Epithelial cell of esophagus (primary cell): ENCODE data around the gene NXPH1.

Experiments used
- DNase-seq: peaks from one replicate; pipeline ENCODE4 v3.0.0; 2010; ENCODE audit warnings: low read depth
- H3K4me3 ChIP-seq: 2 replicates; pipeline ENCODE4 v1.5.1; 2011; ENCODE audit warnings: mild to moderate bottlenecking, low read length, control low read depth
- CTCF ChIP-seq: IDR thresholded peaks from 2 replicates; pipeline ENCODE4 v1.5.1; 2011; ENCODE audit warnings: low read depth, mild to moderate bottlenecking, low read length, control low read depth, inconsistent platforms; ENCODE audit not compliant: insufficient read depth; ENCODE audit errors: missing control alignments

NXPH1 gene

GRCh38 chr7:8612584-8612983 is 179.2 kb downstream of the NXPH1 start:
- no peak for TF ChIP-seq CTCF
- no peak overlapping the region for H3K4me3 ChIP-seq
- no peak for DNase-seq

- DNase-seq: no peak
- TF ChIP-seq CTCF: no peak
- H3K4me3 ChIP-seq: no peak overlapping the region
Observed at GRCh38 chr7:8613191-8613590, 179.8 kb downstream of the NXPH1 start.

GRCh38 chr7:8615019-8615418 is 181.6 kb downstream of the NXPH1 start:
- no peak for TF ChIP-seq CTCF
- no peak for DNase-seq
- H3K4me3 ChIP-seq: no peak overlapping the region

- H3K4me3 ChIP-seq: no peak overlapping the region
- DNase-seq: no peak
- no peak for TF ChIP-seq CTCF
Observed at GRCh38 chr7:8618441-8619070, 185.1 kb downstream of the NXPH1 start.

GRCh38 chr7:8620169-8620568 is 186.8 kb downstream of the NXPH1 start:
- no peak for TF ChIP-seq CTCF
- H3K4me3 ChIP-seq: no peak overlapping the region
- DNase-seq: no peak

- H3K4me3 ChIP-seq: no peak overlapping the region
- DNase-seq: no peak
- TF ChIP-seq CTCF: no peak
Observed at GRCh38 chr7:8625612-8626011, 192.2 kb downstream of the NXPH1 start.

GRCh38 chr7:8627325-8627724 is 193.9 kb downstream of the NXPH1 start:
- H3K4me3 ChIP-seq: no peak overlapping the region
- no peak for DNase-seq
- TF ChIP-seq CTCF: no peak
